Stimulated activated CD8-positive, alpha-beta memory T cell treated with anti-CD3 and anti-CD28 coated beads, Interleukin-15, amount 100 ng/mL, for 1 hour (primary cell): Measurements from ENCODE around the gene TRIM25.

Experiments
- DNase-seq: peaks from one replicate; pipeline ENCODE4 v3.0.0-alpha.2; 2020; ENCODE audit warnings: low read depth

The TRIM25 gene

DNA sequence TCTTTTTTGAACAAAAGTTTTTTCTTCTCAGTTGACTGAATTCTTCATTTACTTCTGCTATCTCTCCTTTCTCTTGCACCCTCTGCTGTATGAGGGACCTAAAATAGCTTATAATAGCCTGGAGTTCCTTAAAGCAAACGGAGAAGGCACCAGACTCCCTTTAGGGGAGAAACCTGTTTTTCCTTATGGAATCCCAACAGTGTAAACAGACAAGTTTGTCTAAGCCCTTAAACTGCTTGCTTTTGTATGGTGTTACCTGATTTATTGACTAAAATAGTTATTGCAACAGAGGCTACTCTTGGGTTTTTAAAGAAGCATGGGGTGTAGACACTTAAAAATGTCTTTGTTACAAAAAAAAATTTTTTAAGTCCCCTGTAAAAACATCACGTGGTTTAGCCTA, 12.9 kb upstream of the TRIM25 start:
- no peak for DNase-seq

DNA sequence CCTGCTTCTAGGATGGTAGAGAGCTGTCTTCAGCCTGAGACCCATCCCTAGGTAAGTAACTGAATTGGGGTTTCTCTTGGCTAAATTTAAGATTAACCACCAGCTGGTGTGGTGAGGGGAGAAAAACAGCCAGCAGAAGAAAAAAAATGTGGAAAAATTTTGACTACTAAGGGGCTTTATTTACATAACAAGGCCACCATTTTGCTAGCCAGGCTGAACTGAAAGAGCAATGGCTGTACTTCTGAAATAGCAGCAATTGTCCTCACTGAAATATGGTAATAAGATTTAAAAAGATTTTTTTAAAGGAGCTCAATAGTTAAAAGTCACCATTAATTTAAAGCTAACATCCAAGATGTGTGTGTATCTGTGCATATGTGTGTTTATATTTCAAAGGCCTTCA, 12.4 kb upstream of the TRIM25 start:
- DNase-seq: no peak

DNA sequence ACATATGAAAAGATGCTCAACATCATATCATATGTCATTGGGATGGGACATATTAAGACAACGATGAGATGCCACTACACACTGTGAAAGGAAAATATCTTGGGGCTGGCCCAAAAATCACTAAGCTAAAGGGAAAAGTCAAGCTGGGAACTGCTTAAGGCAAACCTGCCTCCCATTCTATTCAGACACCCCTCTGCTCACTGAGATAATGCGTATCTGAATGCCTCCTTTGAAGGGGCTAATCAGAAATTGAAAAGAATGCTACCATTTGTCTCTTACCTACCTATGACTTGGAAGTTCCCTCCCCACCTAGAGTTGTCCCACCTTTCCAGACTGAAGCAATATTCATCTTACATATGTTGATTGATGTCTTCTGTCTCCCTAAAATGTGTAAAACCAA, 11.2 kb upstream of the TRIM25 start:
- no peak for DNase-seq

DNA sequence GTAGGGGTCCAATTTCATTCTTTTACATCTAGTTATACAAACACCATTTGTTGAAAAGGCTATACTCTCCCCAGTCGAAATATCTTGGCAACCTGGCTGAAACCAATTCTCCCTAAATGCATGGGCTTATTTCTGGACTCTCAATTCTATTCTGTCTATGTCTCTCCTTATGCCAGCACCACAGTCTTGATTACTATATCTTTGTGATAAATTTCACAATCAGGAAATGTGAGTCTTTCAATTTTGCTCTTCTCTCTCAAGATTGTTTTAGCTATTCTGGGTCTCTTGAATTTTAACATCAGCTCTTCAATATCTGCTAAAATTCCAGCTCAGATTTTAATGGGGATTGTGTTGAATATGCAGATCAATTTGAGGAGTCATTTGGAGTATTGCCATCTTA, 5.9 kb upstream of the TRIM25 start:
- no peak for DNase-seq

DNA sequence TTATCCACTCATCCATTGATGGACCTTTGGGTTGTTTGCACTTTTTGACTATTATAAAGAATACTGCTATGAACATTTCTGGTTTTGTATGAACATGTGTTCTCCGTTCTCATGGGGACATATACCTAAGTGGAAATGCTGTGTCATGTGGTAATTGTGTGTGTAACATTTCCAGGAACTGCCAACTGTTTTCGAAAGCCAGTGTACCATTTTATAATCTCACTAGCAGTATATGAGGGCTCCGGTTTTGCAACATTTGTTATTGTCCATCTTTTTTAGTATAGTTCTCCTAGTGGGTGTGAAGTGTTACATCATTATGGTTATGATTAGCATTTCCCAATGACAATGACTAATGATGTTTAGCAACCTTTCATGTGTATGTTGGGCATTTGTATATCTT, 5.1 kb upstream of the TRIM25 start:
- no peak for DNase-seq

DNA sequence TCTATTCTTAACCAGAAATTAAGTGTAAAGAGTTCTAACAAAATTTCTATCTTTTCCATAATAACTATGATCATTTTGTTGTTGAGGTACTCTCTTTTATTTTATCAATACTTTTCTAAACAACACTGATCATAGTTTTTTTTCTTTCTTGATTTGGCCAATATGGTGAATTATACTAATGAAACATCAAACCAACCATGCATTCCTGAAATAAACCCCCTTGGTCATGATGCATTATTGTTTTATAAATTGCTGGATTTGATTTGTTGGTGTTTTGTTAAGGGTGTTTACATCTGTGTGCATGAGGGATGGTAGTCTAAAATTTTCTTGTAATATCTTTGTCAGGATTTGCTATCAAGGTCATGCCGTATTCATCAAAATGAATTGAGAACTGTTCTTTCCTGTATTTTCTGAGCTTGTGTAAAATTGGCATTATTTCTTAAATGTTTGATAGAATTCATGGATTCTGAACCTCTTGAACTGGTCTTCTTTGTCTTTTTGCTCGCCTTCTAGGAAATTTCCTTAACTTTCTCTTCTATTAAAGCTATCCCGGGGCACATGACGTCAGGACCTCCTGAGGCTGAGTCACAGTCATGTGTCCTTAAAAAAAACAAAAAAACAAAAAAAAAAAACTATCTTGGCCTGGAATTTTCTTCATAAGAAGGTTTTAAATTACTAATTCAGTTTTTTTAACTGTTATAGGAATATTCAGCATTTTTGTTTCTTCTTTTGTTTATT, 3.9 kb upstream of the TRIM25 start:
- DNase-seq: no peak

DNA sequence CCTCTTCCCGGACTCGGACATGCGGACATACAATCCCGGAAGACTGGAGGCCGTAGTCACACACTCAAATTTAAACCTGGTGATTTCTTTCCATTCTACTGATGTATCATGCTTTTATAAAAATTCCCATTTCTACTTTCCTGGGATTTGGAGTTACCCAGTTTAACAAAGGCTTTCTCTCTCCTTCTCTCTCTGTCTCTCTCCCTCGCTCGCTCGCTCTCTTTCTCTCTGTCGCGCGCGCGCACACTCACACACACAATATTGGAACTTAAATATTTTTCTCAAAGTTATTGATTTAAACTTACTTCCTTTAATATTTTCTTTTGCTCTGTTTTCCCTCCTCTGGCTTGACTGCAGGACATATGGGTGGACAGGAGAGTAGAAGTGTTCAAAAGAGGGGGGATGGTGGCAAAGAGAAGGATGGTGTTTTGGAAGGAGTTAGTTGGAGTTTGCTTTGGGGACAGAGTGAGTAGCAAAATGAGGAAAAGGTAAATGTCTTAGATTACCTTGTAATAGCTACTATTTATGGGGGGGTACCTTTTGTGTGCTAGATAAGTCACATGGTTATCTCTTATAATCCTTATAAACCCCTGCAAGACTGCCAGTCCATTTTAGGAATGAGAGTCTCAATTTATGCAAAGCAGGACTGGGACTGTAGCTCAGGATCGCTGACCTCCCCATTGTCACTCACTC, 878 bp upstream of the TRIM25 start:
- no peak for DNase-seq

DNA sequence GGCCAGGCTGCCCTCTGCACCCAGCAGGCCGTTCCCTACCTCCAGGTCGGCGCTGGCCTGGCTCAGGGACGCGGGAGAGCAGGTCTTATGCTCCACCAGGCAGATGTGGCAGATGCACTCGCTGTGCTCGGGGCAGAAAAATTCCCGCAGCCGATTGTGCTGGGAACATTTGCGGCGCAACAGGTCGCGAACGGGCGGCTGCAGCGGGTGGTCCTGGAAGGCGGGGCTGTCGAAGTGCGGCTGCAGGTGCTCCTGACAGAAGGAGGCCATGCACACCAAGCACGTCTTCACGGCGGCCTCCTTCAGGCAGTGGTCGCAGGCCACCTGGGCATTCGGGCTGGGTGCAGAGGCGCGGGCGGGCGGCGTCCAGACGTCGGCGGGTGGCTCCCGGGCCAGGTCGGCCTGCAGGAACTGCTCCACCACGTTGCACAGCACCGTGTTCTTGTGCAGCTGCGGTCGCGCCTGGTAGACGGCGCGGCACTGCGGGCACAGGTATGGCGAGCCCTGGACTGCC, 439 bp downstream of the TRIM25 start:
- no peak for DNase-seq

DNA sequence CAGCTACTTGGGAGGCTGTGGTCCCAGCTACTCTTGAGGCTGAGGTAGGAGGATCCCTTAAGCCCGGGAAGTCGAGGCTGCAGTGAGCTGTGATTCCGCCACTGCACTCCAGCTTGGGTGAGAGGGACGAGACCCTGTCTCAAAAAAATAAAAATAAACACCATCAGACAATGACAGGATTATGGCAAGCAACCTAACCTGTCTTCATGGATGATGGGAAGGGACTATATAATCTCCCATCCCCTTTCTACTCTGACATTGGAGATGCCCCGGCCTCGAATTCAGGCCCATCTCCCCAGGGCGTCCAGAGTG, 893 bp downstream of the TRIM25 start:
- DNase-seq: no peak

DNA sequence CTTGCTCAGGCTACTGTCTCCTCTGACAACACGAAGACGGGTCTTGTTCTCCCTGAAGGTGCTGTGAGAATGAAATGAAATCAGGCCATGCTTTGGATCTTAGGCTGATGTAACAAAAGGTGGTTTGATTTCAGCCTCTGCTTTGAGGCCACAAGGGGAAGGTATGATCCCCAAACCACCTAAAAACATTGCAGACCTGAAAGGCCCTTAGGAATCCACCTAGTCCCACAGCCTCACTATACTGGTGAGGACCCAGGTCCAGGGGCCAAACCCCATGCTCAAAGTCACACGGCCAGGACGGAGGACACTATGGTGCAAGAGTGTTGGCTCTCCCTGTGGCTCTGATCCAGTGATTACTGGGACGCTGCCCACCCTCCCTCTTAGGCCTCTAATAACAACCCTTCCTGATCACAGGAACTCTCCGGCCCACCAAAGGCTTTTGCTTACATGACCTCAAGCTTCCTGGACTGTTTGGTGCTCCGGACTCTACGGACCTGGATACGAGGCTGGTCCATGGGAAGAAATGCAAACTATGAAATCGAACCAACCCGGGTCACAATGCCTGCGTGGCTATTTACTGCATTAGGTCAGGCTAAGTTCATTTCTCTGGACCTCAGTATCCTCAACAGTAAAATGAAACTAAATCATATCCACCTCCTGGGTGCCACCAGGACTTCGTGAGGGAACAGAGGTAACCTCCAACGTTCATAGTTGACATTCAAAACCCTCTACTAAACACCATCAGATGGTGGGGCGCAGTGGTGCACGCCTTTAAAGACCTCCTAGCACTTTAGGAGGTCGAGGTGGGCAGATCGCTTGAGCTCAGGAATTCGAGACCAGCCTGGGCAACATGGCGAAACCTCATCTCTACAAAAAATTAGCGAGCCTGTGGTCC, 1.5 kb downstream of the TRIM25 start:
- no peak for DNase-seq

DNA sequence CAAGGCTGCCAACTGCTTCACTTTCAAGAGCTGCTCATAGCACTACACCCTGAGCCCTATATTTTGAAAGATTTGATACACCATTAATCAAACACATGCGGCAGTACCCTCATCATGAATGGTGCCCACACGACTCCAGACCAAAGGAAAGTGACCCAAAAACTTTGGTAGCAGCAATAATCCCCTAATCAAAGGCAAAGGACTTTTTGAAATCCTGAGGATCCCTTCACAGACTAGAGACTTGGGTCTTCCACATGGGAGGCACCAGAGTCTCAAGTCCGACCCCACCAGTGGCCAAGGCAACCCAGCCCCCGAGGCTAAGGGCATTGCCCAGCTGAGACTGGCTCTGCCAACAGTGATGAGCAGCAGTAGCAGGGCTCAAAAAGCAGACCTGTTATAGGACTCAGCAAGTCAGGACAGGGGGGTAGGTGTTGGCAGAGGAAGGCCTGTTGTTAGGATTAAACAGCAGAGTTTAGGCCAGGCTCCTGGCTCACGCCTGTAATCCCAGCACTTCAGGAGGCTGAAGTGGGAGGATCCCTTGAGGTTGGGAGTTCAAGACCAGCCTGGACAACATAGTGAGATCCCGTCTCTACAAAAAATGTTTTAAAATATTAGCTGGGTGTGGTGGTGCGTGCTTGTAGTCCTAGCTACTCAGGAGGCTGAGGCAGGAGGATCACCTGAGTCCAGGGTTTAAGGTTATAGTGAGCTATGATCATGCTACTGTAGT, 3.2 kb downstream of the TRIM25 start:
- no peak for DNase-seq

DNA sequence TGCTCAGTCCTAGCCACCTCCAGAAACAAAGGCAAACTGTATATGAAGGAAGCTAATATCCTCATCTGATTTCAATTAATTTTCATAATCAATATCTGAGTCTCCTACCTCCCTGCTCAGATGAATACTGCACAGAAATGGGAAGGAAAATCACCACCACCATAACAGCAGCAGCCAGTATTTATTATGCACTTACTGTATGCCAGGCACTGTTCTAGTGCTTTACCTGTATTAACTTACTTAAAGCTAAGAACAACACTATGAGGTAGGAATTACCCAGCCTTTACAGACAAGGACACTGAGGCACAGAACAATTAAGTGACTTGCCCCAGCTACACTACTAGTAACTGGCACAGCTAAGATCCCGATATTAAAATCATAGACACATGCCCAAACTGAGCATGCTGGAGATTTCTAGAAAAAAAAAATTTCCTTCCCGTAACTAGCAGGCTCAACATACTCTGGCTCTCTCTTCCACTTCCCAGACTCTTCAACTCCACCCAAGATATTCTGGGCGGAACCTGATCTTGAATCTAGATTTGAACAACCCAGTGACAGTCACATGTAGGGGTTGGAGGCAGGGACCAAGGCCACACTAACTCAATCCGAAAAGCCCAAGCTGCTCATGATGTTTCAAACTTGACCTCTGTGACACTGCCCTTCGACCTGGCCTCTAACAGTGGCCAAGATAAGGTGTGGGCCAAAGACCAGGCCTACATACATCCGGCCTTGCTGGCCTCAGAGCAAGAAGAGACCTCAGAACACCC, 3.9 kb downstream of the TRIM25 start:
- DNase-seq: no peak

DNA sequence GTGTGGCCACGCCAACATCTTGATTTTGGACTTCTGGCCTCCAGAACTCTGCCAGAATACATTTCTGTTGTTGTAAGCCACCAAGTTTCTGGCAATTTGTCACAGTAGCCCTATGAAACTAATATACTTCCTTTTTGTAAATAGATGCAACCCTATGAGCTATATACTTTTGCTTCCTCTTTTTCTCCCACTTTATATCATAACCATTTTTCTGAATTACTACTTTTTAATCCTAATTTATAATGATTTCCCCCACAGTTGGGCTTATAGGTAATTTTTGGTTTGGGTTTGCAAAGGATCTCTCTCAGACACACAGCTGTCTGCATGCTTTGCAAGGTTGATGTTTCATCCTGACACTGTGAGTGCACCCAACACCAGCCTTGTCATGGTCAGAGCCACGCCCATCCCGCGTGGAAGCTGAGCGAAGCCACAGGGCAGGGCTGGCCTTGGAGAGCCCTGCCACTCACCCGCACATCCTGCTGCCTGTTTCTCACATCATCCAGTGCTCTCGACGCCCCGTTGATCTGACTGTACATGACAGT, 5.8 kb downstream of the TRIM25 start:
- DNase-seq: no peak

DNA sequence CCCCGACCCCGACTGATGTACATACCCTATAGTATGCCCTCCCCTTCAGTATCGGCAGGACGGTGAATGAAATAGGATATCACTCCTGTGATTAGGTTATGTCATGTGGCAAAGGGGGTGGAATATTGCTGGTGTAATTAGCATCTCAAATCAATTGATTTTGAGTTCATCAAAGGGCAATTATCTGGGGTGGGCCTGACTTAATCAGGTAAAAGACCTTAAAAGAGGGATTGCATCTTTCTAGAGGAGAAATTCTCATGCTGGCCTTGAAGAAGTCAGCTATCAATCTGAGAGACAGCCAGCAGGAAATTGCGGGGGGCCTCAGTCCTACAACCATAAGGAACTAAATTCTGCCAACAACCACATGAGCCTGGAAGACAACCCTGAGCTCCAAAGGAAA, 10.3 kb downstream of the TRIM25 start:
- no peak for DNase-seq

DNA sequence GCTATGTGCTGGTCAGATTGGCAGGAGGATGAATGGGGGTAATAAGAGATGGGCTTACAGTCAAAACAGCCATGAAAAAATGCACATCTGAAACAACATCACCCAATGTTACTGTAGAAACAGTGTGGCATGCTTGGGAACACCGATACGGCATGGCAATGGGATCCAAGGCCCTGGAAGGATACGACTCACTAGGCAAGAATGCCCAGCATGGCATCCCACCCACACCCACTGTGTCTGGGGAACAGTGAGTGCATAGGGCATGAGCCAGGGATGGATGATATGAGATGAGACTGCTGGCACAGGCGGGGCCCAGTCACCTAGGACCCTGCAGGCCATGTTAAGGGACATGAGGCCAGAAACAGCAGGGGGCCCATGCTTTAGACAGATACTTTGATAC, 11.5 kb downstream of the TRIM25 start:
- DNase-seq: no peak

DNA sequence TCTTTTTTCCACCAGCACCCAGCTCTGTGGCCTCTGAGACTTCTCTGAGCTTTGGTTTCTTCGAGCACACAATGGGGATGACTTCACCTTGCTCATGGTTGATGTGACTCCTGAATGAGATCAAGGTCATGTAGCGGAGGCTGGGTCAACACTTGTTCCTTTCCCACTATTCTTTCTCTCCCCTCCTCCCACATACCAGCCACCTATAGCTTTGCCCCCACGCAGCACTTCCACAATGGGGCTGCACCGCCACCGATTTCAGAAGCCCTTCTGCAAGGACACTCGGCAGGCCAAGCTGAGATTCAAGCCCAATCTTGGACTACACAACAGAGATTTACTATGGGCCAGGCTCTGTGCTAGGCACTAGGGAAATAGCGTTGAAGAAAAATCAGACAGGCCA, 14.4 kb downstream of the TRIM25 start:
- no peak for DNase-seq

DNA sequence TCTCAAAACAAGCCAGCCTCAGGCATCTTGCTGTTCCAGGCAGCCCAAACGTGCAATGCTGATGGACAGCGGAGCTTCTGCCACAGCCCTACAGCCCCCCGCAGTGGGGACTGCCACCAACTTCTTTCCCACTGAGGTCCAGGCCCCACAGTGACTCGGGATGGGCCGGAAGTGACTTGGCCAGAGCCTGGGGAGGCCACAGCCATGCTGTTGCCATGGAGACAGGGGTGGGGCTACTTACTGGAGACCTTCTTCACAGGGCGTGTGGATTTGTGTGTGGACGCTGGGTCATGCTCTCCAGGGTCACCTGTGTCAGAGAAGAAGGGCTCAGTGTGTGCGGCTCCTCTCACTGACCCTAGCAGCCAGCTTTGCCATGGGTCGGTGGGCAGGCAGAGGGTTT, 15.0 kb downstream of the TRIM25 start:
- DNase-seq: no peak

DNA sequence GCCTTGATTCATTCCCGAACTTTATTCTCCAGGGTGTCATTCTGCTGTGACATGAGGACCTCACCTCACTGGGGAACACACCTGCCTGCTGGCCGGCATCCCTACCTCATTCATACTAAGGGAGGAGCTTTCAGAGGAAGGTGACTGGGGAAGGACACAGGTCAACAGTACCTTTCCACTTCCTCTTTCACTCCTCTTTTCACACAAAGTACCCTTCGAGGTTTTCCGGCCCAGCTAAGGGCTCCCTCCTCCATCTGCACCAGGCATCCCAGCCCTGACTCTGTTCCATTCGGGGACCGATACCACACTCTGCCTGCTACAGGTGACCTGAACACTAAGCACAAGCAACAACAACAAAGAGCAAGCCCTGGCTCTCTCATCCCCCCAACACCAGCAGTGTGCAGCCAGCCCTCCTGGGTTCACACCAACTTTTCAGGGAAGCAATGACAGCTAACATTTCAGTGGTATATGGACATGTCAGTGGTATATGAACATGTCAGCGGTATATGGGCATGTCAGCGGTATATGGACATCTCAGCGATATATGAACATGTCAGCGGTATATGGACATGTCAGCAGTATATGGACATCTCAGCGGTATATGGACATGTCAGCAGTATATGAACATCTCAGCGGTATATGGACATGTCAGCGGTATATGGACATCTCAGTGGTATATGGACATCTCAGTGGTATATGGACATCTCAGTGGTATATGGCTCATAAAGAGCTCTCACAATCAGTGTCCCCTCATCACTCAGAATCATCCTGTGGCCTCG, 16.0 kb downstream of the TRIM25 start:
- no peak for DNase-seq

DNA sequence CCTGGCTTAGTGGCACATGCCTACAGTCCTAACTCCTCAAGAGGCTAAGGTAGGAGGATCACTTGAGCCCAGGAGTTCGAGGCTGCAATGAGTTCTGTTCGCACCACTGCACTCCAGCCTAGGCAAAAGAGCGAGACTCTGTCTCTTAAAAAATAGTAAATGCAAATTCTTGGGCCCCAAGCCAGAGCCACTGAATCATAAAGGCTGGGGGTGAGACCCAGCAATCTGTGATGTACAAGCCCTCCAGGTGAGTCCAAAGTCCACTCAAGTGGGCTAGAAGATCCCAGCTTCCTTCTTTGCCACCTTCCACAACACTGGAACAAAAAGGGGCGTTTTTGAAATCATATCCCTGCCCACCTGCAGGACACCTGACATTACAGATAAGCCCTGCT, 16.9 kb downstream of the TRIM25 start:
- DNase-seq: no peak

DNA sequence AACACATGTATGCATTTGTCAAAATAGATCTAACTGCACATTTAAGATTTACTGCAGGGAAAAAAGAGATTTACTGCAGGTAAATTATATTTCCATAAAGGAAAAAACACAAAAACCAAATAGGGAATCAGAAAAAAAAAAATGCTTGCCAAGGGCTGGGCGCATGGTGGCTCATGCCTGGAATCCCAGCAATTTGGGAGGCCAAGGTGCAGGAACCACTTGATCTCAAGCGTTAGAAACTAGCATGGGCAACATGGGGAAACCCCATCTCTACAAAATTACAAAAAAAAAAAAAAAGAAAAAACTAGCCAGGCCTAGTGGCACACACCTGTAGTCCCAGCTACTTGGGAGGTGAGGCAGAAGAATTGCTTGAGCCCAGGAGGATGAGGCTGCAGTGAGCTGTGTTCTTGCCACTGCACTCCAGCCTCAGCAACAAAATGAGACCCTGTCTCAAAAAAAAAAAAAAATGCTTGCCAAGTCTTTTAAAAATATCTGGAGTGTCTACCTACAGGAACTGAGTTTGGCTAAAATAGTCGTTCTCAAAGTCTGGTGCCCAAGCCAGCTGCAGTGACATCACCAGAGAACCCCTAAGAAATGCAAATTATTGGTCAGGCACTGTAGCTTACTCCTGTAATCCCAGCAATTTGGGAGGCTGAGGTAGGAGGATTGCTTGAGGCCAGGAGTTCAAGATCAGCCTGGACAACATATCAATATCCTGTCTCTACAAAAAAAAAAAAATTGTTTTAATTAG, 17.5 kb downstream of the TRIM25 start:
- DNase-seq: no peak
